Chondrocyte (in vitro differentiated cells): ENCODE measurements around the gene IL2RG. TPM values are rescaled to one million over a fixed set of nuclear protein-coding genes. Genes with fewer than 3 reads are reported as not detected.

Experiments used
- DNase-seq: peaks from one replicate; pipeline ENCODE4 v3.0.0; 2021; ENCODE audit warnings: mixed read lengths, low spot score
- H3K27ac Mint-ChIP-seq: one replicate; pipeline ENCODE4 v1.8.0; 2021; ENCODE audit warnings: mild to moderate bottlenecking, moderate library complexity, mixed read lengths; ENCODE audit not compliant: unreplicated experiment
- H3K27me3 Mint-ChIP-seq: 2 replicates; pipeline ENCODE4 v1.8.0; 2021; ENCODE audit warnings: low read depth, mixed read lengths
- H3K36me3 Mint-ChIP-seq: 2 replicates; pipeline ENCODE4 v1.8.0; 2021; ENCODE audit warnings: low read depth, mixed read lengths
- H3K4me1 Mint-ChIP-seq: 2 replicates; pipeline ENCODE4 v1.8.0; 2021; ENCODE audit warnings: low read depth, mild to moderate bottlenecking, mixed read lengths
- H3K4me3 Mint-ChIP-seq: one replicate; pipeline ENCODE4 v1.8.0; 2021; ENCODE audit warnings: mild to moderate bottlenecking, moderate library complexity, mixed read lengths; ENCODE audit not compliant: unreplicated experiment
- H3K9me3 Mint-ChIP-seq: 2 replicates; pipeline ENCODE4 v1.8.0; 2021; ENCODE audit warnings: low read depth, mixed read lengths
- CTCF ChIP-seq: fragments of 200-600 bp; sonication (generic); IDR thresholded peaks from 2 replicates; pipeline ENCODE4 v1.5.0; 2021; ENCODE audit warnings: antibody characterized with exemption, mild to moderate bottlenecking, moderate library complexity
- total RNA-seq: library from RNA; stranded (reverse); gene quantifications from 3 replicates; pipeline ENCODE4 v1.2.1, GENCODE V29; 2021

The IL2RG gene
- total RNA-seq, 1 donor from 2014 or later, result not detected

- peak overlapping the region; percentile 77 for H3K27ac Mint-ChIP-seq
- H3K4me3 Mint-ChIP-seq, result peak overlapping the region; percentile 76
- H3K9me3 Mint-ChIP-seq, result peaks cover 5% of the 10 kb centered on the region
- no peak for TF ChIP-seq CTCF
- H3K4me1 Mint-ChIP-seq, result peaks cover 8% of the 10 kb centered on the region
- peaks cover 2% of the 10 kb centered on the region for H3K36me3 Mint-ChIP-seq
- no peak for DNase-seq
- H3K27me3 Mint-ChIP-seq, result no peaks in the 10 kb centered on the region
These were observed 7.7 kb upstream of the IL2RG start for GRCh38 chrX:71118985-71119535.

- no peak for DNase-seq
- Mint-ChIP-seq H3K27me3 (no peaks in the 10 kb centered on the region), H3K4me3 (peak within 1 kb of the TSS; percentile 76), H3K9me3 (peaks cover 5% of the 10 kb centered on the region), H3K4me1 (peaks cover 8% of the 10 kb centered on the region), H3K27ac (peak within 1 kb of the TSS; percentile 77), H3K36me3 (peaks cover 2% of the 10 kb centered on the region)
- no peak for TF ChIP-seq CTCF
These were observed 6.9 kb upstream of the IL2RG start, which contains the start of gene MED12 for GRCh38 chrX:71118032-71118984. Gene MED12 (plus strand): TSS chrX:71118596. CDS start chrX:71118755, 159 bp downstream.

- no peak for TF ChIP-seq CTCF
- Mint-ChIP-seq H3K4me1 (peaks cover 8% of the 10 kb centered on the region), H3K9me3 (peaks cover 5% of the 10 kb centered on the region), H3K27me3 (no peaks in the 10 kb centered on the region), H3K27ac (no peak overlapping the region), H3K4me3 (no peak overlapping the region), H3K36me3 (peaks cover 2% of the 10 kb centered on the region)
- no peak for DNase-seq
These were observed 6.0 kb upstream of the IL2RG start for GRCh38 chrX:71117358-71117757.

- H3K27ac Mint-ChIP-seq, result no peak overlapping the region
- no peak for DNase-seq
- no peaks in the 10 kb centered on the region for H3K27me3 Mint-ChIP-seq
- no peaks in the 10 kb centered on the region for H3K36me3 Mint-ChIP-seq
- no peaks in the 10 kb centered on the region for H3K4me1 Mint-ChIP-seq
- H3K4me3 Mint-ChIP-seq, result no peak overlapping the region
- no peaks in the 10 kb centered on the region for H3K9me3 Mint-ChIP-seq
- no peak for TF ChIP-seq CTCF
These were observed 599 bp upstream of the IL2RG start for GRCh38 chrX:71111921-71112431.

- Mint-ChIP-seq H3K4me3 (no peak overlapping the region), H3K36me3 (no peaks in the 10 kb centered on the region), H3K4me1 (peaks cover 2% of the 10 kb centered on the region), H3K27ac (no peak overlapping the region), H3K9me3 (no peaks in the 10 kb centered on the region), H3K27me3 (no peaks in the 10 kb centered on the region)
- no peak for TF ChIP-seq CTCF
- no peak for DNase-seq
These were observed 2.3 kb downstream of the IL2RG start for GRCh38 chrX:71109051-71109450.
